GM21515 (cell line): ENCODE data around the gene WFIKKN2.

Experiments used
- ATAC-seq: cut with Tn5 transposase; IDR thresholded peaks from one replicate; pipeline ENCODE4 v1.9.1; 2021; ENCODE audit not compliant: unreplicated experiment

WFIKKN2 gene

GRCh38 chr17:50807675-50808074 lies 27.7 kb upstream of the WFIKKN2 start:
- ATAC-seq = no peak

DNA sequence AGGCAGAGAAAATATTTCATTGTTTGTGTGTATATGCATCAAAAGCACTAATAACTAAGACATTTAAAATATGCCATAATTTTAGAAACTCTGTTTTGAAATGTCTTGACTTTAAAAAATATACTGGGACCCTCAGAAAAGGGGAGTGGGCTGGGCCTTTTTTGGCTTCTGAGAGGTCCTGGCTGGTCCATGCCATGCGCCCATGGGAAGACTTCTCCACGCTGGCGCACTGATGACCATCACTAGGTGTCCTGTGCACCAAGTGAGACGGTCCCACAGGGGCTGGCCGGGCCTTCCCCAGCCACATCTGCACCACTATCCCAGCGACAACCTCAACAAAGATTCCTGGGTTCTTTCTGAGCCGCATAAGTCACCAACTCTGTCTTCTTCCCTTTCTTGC lies 27.0 kb upstream of the WFIKKN2 start:
- ATAC-seq = no peak

DNA sequence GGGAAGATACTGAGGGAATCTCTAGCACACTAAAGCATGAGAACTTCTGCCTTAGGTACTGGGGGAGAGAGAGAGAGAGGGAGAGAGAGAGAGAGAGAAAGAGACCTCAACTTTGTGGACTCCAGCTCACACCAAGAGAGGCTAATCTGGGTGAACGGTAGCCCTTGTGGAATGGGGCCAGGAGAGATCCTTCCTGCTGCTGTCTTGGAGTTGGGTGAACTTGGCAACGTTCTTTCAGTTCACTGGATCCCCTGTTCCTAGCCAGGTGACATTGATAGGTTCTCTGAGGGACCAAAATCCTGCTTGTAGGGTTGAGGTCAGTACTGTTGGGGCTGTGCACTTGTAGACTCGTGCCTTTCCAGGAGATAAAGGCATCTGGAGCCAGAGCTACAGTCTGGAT lies 26.5 kb upstream of the WFIKKN2 start:
- no peak for ATAC-seq

- ATAC-seq = no peak
Measured at GRCh38 chr17:50813583-50813982, 21.8 kb upstream of the WFIKKN2 start.

DNA sequence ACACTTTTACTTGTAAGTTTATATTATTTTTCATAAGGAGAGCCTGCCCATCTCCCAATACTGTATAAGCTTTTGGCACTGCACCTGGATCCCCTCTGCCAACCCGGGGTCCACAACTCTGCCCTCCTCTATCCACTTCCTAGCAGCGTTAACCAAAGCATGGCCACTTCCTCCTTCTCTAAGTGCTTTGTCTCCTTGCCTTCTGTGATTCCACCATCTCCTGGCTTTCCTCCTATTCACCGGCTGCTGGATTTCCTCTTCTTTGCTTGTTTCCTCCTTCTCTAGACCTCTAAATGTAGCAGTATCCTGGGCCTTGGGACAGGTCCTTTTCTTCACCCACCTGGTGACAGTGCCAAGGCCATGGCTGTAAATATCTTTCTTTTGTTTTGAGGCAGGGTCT lies 20.0 kb upstream of the WFIKKN2 start:
- ATAC-seq = no peak

GRCh38 chr17:50816271-50816670 lies 19.1 kb upstream of the WFIKKN2 start:
- ATAC-seq = no peak

- no peak for ATAC-seq
Measured at GRCh38 chr17:50816771-50817751, 18.3 kb upstream of the WFIKKN2 start.

GRCh38 chr17:50817838-50818237 lies 17.5 kb upstream of the WFIKKN2 start:
- ATAC-seq = no peak

GRCh38 chr17:50818261-50818660 lies 17.1 kb upstream of the WFIKKN2 start:
- ATAC-seq = no peak

GRCh38 chr17:50818921-50819657 lies 16.3 kb upstream of the WFIKKN2 start:
- no peak for ATAC-seq

- no peak for ATAC-seq
Measured at GRCh38 chr17:50820651-50821050, 14.7 kb upstream of the WFIKKN2 start.

DNA sequence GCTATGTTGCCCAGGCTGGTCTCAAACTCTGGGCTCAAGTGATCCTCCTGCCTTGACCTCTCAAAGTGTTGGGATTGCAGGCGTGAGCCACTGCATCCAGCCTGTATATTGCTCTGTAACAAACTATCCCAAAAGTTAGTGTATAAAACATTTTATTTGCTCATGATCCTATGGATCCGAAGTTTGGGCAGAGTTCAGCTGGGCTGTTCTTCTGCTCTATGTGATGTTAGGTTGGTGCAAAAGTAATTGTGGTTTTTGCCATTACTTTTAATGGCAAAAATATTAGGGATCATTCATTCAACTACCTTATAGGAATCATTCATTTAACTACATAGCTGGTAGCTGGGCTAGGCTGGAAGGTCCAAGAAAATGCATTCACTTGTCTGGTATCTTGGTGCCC lies 12.8 kb upstream of the WFIKKN2 start:
- ATAC-seq = no peak

DNA sequence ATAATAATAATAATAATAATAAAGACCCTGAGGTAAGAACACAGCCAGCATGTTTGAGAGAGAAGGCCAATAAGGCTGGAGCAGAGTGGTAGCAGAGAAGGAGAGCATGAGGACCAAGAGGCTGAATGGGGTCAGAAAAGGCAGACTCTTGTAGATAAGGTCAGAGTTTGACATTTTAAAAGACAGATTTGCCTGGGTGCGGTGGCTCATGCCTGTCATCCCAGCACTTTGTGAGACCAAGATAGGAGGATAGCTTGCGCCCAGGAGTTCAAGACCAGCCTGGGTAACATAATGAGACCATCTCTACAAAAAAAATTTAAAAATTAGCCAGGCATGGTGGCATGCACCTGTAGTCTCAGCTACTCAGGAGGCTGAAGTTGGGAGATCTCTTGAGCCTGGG lies 11.0 kb upstream of the WFIKKN2 start:
- no peak for ATAC-seq

DNA sequence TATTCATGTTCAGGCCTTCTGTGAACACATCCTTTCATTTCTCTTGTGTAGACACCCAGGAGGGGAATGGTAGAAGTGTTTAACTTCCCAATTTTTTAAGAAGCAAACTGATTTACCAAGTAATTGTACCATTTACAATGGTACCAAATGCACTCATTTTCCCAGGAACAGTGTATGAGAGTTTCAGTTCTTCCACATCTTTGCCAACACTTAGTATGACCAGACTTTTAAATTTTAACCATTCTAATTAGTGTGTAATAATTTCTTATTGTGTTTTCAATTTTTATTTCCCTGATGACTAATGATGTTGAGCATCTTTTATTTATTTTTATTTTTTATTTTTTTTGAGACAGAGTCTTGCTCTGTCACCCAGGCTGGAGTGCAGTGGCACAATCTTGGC lies 10.2 kb upstream of the WFIKKN2 start:
- ATAC-seq = no peak

DNA sequence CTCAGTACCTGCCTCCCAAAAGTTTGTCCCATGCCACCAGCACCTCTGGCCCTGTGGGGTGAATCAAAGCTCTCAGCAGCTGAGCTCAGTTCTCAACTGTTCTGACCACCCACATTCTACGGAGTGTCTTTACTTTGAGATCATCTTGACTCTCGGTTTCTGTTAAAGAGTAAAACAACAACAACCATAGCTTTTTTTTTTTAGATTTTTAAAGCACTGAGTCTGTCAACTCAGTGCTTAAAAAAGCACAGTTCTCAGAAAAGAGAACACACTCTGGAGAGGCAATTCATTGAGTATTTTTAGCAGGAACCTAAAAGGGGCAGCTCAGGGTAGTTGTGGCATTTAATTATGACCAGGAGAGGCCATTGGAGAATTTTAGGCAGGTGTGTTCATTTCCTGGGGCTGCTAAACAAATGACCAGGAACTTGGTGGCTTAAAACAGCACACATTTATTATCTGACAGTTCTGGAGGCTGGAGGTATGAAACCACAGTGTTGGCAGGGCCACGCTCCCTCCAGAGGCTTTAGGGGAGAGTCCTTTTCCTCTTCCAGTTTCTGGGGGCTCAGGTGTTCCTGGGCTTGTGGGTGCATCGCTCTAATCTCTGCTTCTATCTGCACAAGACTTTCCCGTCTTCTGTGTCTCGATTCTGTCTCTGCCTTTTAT lies 6.7 kb upstream of the WFIKKN2 start:
- peak; percentile 82 for ATAC-seq

DNA sequence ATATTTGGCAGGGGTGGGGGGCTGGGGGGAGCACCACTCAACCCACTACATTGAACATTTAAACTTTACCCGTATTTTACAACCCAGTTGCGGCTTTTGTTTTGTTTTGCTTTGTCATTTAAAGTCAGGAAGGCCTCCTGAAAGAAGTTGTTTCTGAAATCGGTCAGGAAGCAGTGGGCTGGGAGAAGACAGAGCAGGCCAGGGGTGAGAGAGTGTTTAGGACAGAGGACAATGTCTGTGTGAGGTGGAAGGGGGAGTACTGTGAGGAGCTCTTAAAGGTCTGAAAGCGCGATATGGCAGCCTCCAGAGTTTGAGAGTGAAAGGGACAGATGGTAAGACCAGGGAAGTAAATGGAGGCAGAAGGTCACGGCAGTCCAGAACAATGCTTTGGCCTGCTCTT lies 6.1 kb upstream of the WFIKKN2 start:
- ATAC-seq = no peak

GRCh38 chr17:50830352-50830751 lies 5.0 kb upstream of the WFIKKN2 start:
- no peak for ATAC-seq

DNA sequence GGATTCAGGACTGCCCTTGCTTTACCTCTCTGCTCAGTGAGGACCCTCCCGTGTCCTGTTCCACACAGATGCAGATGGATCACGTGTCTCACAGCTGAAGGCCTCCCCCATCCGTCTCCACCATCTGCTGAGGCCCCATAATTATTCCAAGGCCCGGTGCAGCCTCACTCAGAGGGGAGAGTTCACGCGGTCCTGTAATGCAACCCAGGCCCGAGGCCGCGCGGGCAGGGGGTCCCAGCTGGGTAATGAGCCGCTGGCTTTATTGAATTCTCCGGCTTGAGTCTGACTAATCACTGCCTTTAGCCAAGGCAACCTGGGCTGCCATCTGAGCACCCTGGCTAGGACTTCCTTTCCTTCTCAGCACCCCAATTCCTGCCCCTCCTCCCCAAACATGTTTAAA lies 4.4 kb upstream of the WFIKKN2 start:
- no peak for ATAC-seq

DNA sequence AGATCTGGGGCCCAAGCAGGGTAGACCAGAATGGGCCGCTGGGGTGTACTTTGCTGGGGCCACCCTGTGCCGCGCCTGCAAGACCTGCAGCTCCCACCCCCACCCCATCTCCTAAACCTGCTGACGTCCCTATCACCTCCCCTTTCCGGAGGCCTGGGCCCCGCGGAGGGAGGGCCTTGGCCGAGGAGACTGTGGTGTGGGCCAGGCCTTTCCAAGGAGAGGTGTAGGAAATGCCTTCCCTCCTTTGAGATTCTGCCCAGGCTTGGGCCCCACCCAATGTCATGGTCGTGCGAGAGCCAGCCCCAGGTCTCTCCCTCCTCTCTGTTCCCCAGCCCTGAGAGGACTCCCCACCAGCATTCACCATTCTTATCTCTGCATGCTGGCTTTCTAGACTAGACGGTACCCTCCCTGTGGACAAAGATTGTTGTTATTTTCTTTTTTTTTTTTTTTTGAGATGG lies 3.9 kb upstream of the WFIKKN2 start:
- ATAC-seq = no peak

- ATAC-seq = no peak
Measured at GRCh38 chr17:50832267-50832863, 3.0 kb upstream of the WFIKKN2 start.

DNA sequence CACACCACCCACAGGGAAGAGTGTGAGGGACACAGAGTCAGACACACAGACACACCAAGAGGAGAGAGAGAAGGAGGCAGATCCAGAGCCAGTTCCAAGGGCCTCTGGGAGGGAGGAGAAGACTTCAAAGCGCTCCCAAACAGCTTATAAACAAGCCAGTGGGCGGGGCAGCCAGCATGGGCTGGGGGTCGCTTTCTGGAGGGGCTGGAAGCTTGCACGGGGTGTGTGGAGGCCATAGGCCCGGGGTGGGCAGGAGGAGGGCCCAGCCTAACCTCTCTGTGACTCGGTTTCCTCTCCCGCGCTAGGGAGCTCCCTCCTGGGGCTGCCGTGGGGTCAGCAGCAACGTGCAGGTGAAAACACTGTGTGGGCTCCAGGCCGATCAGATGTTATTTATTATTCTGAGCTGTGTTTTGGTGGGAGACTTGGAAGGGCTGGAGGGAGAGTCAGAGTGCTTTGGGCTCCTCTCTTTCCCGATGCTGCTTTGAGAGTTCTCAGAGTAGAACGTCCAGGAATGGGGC lies 2.5 kb upstream of the WFIKKN2 start:
- no peak for ATAC-seq
